Fibroblast of pulmonary artery (primary cell): ENCODE measurements around the gene CHRNA4.

ENCODE experiments used
- DNase-seq: peaks from one replicate; pipeline ENCODE4 v3.0.0-alpha.2; 2010; ENCODE audit warnings: low read depth
- H3K4me3 ChIP-seq: replicated peaks from 2 replicates; pipeline ENCODE4 v1.5.1; 2011; ENCODE audit warnings: low read depth, mild to moderate bottlenecking, control low read depth, low read length, moderate library complexity
- CTCF ChIP-seq: IDR thresholded peaks from 2 replicates; pipeline ENCODE4 v1.5.1; 2011; ENCODE audit warnings: mild to moderate bottlenecking, control low read depth, low read length, inconsistent platforms; ENCODE audit errors: missing control alignments

Gene CHRNA4

GRCh38 chr20:63322146-63322932 is 38.8 kb downstream of the CHRNA4 start:
- no peak overlapping the region for H3K4me3 ChIP-seq
- no peak for TF ChIP-seq CTCF
- no peak for DNase-seq

GRCh38 chr20:63321148-63321831 is 39.9 kb downstream of the CHRNA4 start:
- no peak for TF ChIP-seq CTCF
- DNase-seq = peak; percentile 39
- H3K4me3 ChIP-seq = no peak overlapping the region

- DNase-seq = no peak
- no peak overlapping the region for H3K4me3 ChIP-seq
These were observed 40.5 kb downstream of the CHRNA4 start for GRCh38 chr20:63320616-63321147.

GRCh38 chr20:63320041-63320511 is 41.1 kb downstream of the CHRNA4 start:
- no peak for TF ChIP-seq CTCF
- no peak overlapping the region for H3K4me3 ChIP-seq
- no peak for DNase-seq

More at GRCh38 chr20:63320616-63321147, 40.5 kb downstream of the CHRNA4 start:
- no peak for TF ChIP-seq CTCF

GRCh38 chr20:63319164-63320040 is 41.7 kb downstream of the CHRNA4 start:
- TF ChIP-seq CTCF = no peak
- no peak for DNase-seq
- H3K4me3 ChIP-seq = no peak overlapping the region

- DNase-seq = no peak
- H3K4me3 ChIP-seq = no peak overlapping the region
- TF ChIP-seq CTCF = no peak
These were observed 42.6 kb downstream of the CHRNA4 start for GRCh38 chr20:63318391-63319163.
